Stimulated activated CD4-positive, alpha-beta T cell treated with anti-CD3 and anti-CD28 coated beads, Interleukin-2, amount 100 ng/mL, for 24 hours (primary cell): ENCODE data around the gene SUPV3L1.
"Not testable (repeated sequence)": the region's sequence is repeated elsewhere in the genome, so short reads cannot be mapped to it uniquely, and the experiment has no call there.

Experiments used
- DNase-seq, 2 donors: peaks; one replicate each; pipeline ENCODE4 v3.0.0-alpha.2; 2020

The SUPV3L1 gene

GRCh38 chr10:69179743-69180524 lies at the start of gene SUPV3L1:
SUPV3L1 (plus strand) TSS chr10:69180234; CDS start chr10:69180292, 58 bp downstream.
- DNase-seq: peak; percentile 86 to 87

DNA sequence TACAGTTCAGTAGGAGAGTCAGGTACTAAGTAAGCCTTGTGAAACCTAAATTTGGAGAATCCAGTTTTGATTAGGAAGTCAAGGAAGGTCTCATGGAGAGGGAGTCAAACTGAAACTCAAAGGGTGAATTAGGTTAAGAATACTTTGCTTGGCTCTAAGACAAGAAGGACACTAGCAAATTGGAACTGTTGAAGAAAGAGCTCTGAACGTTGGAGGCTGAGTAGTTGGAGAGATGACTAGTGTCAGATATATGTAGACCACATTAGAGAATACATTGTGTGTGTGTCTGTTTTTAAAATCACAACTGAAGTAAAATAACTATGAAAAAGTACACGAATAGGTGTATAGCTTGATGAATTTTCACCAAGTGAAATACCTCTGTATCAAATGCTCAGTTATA lies 49.8 kb upstream of the SUPV3L1 start:
- DNase-seq: no peak

GRCh38 chr10:69139961-69140360 lies 40.1 kb upstream of the SUPV3L1 start:
- no peak for DNase-seq

- DNase-seq: no peak
Measured at GRCh38 chr10:69141304-69141703, 38.7 kb upstream of the SUPV3L1 start.

DNA sequence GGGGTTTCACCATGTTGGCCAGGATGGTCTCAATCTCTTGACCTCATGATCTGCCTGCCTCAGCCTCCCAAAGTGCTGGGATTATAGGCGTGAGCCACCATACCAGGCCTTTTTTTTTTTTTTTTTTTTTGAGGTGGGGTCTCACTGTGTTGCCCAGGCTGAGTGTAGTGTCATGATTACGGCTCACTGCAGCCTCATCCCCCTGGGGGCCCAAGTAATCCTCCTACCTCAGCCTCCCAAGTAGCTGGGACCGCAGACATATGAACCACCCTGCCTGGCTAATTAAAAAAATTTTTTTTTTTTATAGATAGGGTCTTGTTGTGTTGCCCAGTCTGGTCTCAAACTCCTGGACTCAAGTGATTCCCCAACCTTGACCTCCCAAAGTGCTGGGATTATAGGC lies 38.0 kb upstream of the SUPV3L1 start:
- not testable (repeated sequence) for DNase-seq

DNA sequence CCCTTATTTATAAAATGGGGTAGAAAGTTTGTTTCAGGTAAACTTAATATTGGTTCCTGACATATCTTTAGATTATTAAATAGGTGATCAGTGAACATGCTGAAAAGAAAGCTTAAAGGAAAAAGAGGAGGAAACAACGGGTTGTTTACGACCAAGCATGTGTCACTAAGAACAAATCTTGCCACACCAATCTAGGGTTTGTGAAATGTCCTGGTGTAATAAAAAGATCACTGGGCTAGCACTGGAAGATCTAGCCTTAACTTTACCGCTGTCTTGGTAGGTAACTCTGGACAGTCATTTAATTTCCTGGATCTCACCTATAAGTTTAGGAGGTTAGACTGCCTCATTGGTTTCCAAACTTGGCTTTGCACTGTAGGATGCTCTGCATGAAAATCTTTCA lies 37.1 kb upstream of the SUPV3L1 start:
- no peak for DNase-seq

DNA sequence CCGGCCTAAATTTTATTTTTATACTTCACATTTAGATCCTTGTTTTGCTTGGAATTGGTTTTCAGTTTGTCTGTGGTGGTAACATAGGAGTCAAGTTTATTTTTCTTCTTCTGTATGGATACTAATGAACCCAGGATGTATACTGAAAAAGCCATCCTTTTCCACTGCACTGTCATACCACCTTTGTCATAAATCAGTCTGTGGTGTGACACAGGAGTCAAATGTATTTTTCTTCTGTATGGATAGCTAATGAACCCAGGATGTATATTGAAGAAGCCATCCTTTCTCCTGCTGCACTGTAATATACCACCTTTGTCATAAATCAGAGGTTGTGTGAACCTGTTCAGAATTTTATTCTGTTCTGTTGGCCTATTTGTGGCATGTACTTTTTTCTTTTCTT lies 34.7 kb upstream of the SUPV3L1 start:
- no peak for DNase-seq

DNA sequence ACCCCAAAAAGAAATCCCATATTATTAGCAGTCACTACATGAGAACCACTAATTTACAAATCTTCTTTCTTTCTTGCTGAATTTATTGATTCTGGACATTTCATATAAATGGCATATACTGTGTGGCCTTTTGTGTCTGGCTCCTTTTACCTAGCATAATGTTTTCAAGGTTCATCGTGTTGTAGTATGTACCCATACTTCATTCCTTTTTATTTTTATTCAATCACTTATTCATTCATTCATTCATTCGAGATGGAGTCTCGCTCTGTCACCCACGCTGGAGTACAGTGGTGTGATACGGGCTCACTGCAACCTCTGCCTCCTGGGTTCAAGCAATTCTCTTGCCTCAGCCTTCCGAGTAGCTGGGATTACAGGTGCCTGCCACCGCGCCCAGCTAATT lies 34.2 kb upstream of the SUPV3L1 start:
- DNase-seq: no peak

GRCh38 chr10:69146759-69147158 lies 33.3 kb upstream of the SUPV3L1 start:
- DNase-seq: no peak

DNA sequence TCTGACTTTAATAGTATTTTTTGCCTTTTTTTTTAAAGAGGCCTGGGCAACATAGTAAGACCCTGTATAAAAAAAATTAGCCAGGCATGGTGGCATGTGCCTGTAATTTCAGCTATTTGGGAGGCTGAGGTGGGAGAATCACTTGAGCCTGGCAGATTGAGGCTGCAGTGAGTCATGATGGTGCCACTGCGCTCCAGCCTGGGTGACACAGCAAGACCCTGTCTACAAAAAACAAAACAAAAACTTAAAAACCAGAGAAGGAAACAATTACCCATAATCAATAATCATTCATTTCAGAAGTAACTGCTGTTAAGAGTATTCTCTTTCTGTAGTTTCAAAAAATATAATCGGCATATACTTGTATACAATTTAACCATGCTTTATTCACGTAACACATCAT lies 28.1 kb upstream of the SUPV3L1 start:
- DNase-seq: no peak

DNA sequence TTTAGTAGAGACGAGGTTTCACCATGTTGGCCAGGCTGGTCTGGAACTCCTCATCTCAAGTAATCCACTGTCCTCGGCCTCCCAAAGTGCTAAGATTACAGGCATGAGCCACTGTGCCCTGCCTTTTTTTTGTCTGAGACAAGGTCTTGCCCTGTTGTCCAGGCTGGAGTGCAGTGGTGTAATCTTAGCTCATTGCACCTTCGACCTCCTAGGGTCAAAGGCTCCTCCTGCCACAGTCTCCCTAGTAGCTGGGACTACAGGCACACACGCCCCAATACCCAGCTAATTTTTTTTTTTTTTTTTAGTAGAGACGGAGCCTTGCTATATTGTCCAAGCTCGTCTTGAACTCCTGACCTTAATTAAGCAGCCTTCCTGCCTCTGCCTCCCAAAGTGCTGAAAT lies 26.8 kb upstream of the SUPV3L1 start:
- no peak for DNase-seq

GRCh38 chr10:69160809-69161241 lies 19.2 kb upstream of the SUPV3L1 start:
- no peak for DNase-seq

DNA sequence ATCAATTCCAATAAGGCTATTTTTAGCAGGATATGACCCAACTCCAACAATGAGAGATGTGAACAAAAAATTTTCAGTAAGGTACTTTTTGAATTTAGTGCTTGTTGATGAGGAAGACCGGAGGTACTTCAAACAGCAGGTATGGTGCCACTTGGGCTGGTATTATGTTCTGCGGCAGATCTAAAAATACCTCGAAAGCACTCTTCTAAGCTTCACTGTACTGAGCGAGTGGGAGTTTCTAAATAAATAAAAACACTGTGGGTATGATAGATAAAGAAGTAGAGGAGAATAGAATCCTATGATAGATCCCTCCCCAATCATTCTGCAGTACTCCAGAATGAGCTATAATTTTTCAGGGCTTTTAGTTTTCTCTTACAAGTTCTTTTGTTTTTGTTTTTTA lies 11.5 kb upstream of the SUPV3L1 start:
- DNase-seq: no peak

GRCh38 chr10:69172241-69172982 lies 7.6 kb upstream of the SUPV3L1 start:
- DNase-seq: no peak

DNA sequence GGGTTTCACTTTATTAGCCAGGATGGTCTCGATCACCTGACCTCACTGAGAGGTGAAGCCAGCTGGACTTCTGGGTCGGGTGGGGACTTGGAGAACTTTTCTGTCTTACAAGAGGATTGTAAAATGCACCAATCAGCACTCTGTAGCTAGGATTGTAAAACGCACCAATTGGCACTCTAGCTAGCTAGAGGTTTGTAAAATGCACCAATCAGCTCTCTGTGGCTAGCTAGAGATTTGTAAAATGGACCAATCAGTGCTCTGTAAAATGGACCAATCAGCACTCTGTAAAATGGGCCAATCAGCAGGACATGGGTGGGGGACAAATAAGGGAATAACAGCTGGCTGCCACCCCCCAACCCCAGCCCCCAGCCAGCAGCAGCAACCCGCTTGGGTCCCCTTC lies 4.7 kb upstream of the SUPV3L1 start:
- DNase-seq: not testable (repeated sequence)

DNA sequence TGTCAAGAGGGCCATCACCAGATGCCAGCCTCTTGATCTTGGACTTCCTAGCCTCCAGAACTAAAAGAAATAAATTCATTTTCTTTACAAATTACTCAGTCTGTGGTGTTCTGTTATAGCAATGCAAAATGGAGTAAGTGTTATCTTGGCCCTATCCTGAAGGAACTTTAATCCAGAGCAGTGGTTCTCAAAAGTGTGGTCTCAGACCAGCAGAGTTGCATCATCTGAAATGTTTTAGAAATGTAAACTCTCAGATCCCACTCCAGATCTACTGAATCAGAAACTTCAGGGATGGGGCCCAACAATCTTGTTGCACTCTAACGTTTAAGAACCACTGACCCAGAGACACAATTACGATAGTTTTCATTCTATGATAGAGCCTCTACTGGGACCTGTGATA lies 3.2 kb upstream of the SUPV3L1 start:
- no peak for DNase-seq

DNA sequence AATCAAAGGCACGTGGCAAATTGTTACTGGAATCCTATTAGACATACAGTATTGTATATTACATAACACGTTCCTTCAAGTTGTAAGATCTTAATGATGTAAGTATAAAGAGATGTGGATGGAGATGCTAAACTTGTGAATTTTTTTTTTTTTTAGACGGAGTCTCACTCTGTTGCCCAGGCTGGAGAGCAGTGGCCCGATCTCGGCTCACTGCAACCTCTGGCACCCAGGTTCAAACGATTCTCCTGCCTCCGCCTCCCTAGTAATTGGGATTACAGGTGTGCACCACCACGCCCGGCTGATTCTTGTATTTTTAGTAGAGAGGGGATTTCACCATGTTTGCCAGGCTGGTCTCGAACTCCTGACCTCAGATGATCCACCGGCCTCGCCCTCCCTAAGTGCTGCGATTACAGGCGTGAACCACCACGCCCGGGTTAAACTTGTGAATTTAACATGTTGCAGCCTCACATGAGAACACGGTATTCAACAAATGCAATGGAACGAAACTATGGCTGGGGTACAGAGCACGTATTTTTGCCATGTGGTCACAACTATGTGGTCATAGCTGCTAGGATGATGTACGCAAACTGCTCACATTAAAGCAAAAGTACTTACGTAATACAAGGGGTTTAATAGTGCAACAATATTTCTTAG lies 818 bp upstream of the SUPV3L1 start:
- DNase-seq: peak; percentile 10 to 30

DNA sequence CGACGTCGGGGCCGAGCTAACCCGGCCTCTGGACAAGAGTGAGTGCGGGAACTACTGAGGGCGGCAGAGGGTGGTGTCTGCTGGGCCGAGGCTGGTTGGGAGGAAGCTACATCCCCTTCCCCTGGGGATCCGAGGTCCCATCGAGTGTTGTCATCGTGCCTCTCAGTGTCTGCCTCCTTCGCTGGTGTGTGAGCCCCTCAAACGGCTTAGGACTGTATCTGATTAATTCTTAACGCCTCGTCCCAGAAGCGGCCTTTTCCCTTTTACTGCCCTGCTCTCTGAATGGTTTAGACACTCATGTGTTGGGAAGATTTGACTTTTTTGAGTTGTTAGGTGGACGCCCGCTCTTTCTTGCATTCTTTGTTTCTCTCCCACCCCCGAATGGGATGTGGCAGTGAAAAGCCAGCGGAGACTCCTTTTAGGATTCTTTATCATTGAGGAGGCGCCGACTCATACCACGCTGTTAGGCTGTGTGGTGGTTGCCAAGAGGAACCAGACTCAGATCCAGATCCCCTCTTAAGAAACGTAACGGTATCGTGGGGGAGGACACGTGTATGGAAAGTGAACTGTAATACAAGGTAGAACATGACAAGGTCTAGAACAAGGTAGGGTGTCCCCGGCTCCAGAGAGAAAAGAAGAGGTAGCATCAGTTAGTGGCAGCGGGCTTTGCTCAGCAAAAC lies 631 bp downstream of the SUPV3L1 start:
- peak; percentile 5 to 31 for DNase-seq

DNA sequence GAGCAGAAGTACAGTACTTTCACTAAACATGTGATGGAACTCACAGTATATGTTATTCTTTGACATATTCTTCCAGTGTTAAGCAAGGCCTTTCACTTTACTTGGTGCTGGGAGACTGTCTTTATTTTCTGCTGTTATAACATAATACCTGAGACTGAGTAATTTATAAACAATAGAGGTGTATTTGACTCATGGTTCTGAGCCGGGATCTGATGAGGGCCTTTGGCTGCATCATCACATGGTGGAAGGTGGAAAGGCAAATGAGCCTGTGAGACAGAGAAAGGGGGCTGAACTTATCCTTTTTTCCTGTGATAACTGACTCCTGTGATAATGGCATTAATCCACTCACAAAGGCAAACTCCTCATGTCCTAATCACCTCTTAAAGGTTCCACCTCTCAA lies 1.4 kb downstream of the SUPV3L1 start:
- no peak for DNase-seq

- DNase-seq: no peak
Measured at GRCh38 chr10:69182005-69182404, 2.0 kb downstream of the SUPV3L1 start.

DNA sequence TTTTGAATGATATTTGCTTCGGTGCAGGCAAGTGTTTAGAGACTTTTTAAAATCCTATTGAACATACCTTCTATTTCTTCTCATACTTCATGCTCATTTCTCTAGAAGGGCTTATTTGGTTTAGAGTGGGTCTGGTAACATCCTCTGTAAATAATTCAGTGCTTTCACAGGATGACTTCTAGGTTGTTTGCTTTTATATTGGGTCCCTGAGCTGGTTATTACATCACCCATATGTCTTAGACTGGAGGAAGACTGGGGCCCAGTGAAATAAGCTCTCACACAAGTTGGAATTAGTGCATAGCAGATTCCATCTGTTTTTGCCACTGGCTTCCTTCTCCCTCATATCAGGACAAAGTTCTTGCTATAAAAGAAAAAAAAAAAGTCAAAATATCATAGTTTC lies 6.5 kb downstream of the SUPV3L1 start:
- DNase-seq: no peak

- no peak for DNase-seq
Measured at GRCh38 chr10:69201045-69201444, 21.0 kb downstream of the SUPV3L1 start.

DNA sequence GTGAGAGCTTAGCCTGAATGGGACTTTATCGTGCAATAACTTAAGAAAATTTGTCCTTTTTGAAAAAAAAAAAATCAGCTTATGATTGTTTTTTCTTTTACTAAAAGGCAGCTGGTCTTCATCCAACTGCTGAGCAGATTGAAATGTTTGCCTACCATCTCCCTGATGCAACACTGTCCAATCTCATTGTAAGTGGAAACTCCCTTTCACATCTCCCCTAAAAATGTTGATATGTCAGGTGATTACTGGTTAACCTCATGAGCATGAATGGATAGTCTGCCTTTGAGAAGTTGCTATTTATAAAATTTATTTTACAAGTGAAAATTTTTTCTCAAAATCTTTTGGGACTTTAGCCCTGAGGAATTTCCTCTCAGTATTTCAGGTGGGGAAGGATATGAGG lies 22.3 kb downstream of the SUPV3L1 start:
- DNase-seq: no peak
